Fibroblast of skin of left quadriceps (primary cell): ENCODE results near the gene ARFGEF3.

ENCODE experiments used
- DNase-seq, 2 experiments: peaks; one replicate each; pipeline ENCODE4 v3.0.0-alpha.2; 2013; ENCODE audit warnings: low read depth in 2 of 2

ARFGEF3 gene

GRCh38 chr6:138307816-138308730 lies 146.3 kb downstream of the ARFGEF3 start:
- no peak for DNase-seq

GRCh38 chr6:138308731-138309110 lies 147.0 kb downstream of the ARFGEF3 start:
- DNase-seq = no peak

- DNase-seq = no peak
These were observed 148.0 kb downstream of the ARFGEF3 start for GRCh38 chr6:138309695-138310094.

GRCh38 chr6:138310294-138310693 lies 148.6 kb downstream of the ARFGEF3 start:
- no peak for DNase-seq

GRCh38 chr6:138310821-138311220 lies 149.1 kb downstream of the ARFGEF3 start:
- DNase-seq = no peak

- DNase-seq = no peak
These were observed 149.5 kb downstream of the ARFGEF3 start for GRCh38 chr6:138311268-138311667.

- DNase-seq = no peak
These were observed 157.1 kb downstream of the ARFGEF3 start for GRCh38 chr6:138318741-138319375.

GRCh38 chr6:138321934-138322333 lies 160.2 kb downstream of the ARFGEF3 start:
- DNase-seq = no peak

- DNase-seq = no peak
These were observed 162.1 kb downstream of the ARFGEF3 start for GRCh38 chr6:138323821-138324220.

GRCh38 chr6:138328210-138328609 lies 166.5 kb downstream of the ARFGEF3 start:
- no peak for DNase-seq

- no peak for DNase-seq
These were observed 169.0 kb downstream of the ARFGEF3 start for GRCh38 chr6:138330763-138331162.

- DNase-seq = no peak
These were observed 169.7 kb downstream of the ARFGEF3 start for GRCh38 chr6:138331444-138331843.

GRCh38 chr6:138331984-138332383 lies 170.2 kb downstream of the ARFGEF3 start:
- no peak for DNase-seq

GRCh38 chr6:138334000-138334399 lies 172.3 kb downstream of the ARFGEF3 start:
- no peak for DNase-seq

- no peak for DNase-seq
These were observed 173.2 kb downstream of the ARFGEF3 start for GRCh38 chr6:138334963-138335362.

- no peak for DNase-seq
These were observed 174.5 kb downstream of the ARFGEF3 start for GRCh38 chr6:138336221-138336620.

GRCh38 chr6:138337076-138337475 lies 175.3 kb downstream of the ARFGEF3 start:
- no peak for DNase-seq

- DNase-seq = no peak
These were observed 177.3 kb downstream of the ARFGEF3 start for GRCh38 chr6:138339024-138339423.

- DNase-seq = no peak
These were observed 179.4 kb downstream of the ARFGEF3 start for GRCh38 chr6:138341176-138341575.

GRCh38 chr6:138343112-138343511 lies 181.4 kb downstream of the ARFGEF3 start:
- DNase-seq = no peak

GRCh38 chr6:138345565-138346285 lies 184.0 kb downstream of the ARFGEF3 start:
- DNase-seq = no peak
